ENCODE data around the gene PLEKHA6. TPM values are rescaled to one million over a fixed set of nuclear protein-coding genes. Genes with fewer than 3 reads are reported as not detected.

PLEKHA6 gene
- polyA plus RNA-seq, 1 experiment = 4.2 TPM

- CTCF ChIA-PET = interaction anchor here (0.5 to 5.0 kb wide), 9 partner anchors 9 to 208 kb away, joined by 3 to 32 read pairs (median 7); no protein-coding TSS in a partner anchor
- H3K4me3 ChIP-seq (ENCODE audit: low read depth, low read length) = 0 out of 2 replicates have a peak overlapping the region, but pooled peaks have one; percentile 5
Measured at GRCh38 chr1:204190212-204191211, 169.2 kb downstream of the PLEKHA6 start.

DNA sequence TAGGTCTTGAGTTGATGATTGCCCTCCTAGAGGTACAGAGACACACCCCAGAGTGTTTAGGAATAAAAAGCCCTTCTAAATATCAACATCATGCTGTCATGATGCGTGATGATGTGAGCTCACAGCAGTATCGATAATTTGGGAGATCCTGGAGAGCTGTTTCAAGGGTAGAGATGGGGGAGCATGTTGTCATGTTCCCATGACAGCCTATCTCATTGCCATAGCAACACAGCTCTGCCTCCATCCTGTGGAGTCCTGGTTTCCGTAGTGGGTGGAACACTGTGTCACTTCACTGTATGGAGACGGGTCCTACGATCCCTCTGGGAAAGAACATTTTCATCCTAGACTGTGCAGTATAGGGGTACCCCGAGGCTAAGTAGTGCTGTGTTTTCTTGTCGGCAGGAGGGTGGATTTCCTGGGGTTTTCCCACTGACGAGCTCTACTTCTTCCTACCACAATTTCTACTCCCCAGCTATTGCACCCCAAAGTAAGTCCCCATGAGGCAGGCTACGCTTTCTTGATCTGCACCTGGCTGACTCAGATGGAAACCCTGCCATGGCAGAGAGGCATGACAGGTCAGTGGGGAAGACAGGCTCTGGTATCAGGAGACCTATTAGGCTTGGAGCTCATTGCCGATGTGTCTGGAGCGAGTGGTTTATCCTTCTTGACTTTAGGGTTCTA is 170.6 kb downstream of the PLEKHA6 start:
- Histone ChIP-seq H3K27me3 (ENCODE audit: control insufficient read depth, insufficient read depth, low read length) (peaks cover 1% of the 10 kb centered on the region; the same call in 1 of the 2 replicates), H3K36me3 (ENCODE audit: control insufficient read depth, insufficient read depth, low read length) (no peaks in the 10 kb centered on the region), H3K4me3 (ENCODE audit: low read depth, low read length) (no peak overlapping the region)
- ChIA-PET CTCF (interaction anchor here (1.5 to 5.0 kb wide), 5 partner anchors 9 to 210 kb away, joined by 3 to 32 read pairs (median 13); no protein-coding TSS in a partner anchor), POLR2A (no interaction called here)
- TF ChIP-seq, protein P1, sequence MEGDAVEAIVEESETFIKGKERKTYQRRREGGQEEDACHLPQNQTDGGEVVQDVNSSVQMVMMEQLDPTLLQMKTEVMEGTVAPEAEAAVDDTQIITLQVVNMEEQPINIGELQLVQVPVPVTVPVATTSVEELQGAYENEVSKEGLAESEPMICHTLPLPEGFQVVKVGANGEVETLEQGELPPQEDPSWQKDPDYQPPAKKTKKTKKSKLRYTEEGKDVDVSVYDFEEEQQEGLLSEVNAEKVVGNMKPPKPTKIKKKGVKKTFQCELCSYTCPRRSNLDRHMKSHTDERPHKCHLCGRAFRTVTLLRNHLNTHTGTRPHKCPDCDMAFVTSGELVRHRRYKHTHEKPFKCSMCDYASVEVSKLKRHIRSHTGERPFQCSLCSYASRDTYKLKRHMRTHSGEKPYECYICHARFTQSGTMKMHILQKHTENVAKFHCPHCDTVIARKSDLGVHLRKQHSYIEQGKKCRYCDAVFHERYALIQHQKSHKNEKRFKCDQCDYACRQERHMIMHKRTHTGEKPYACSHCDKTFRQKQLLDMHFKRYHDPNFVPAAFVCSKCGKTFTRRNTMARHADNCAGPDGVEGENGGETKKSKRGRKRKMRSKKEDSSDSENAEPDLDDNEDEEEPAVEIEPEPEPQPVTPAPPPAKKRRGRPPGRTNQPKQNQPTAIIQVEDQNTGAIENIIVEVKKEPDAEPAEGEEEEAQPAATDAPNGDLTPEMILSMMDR (IDR thresholded peaks at IDR 0.05; ENCODE audit: insufficient read depth, low read depth, low read length) = no peak
- DNase-seq (ENCODE audit: low read depth) = no peak

More at GRCh38 chr1:204190212-204191211, 169.2 kb downstream of the PLEKHA6 start:
- POLR2A ChIA-PET = no interaction called here
- peak; percentile 13 for DNase-seq (ENCODE audit: low read depth)
- TF ChIP-seq, protein P1 (IDR thresholded peaks at IDR 0.05; ENCODE audit: insufficient read depth, low read depth, low read length) = no peak
- H3K36me3 ChIP-seq (ENCODE audit: control insufficient read depth, insufficient read depth, low read length) = no peaks in the 10 kb centered on the region
- H3K27me3 ChIP-seq (ENCODE audit: control insufficient read depth, insufficient read depth, low read length) = peaks cover 1% of the 10 kb centered on the region; the same call in 1 of the 2 replicates

GRCh38 chr1:204186597-204186996 is 173.1 kb downstream of the PLEKHA6 start:
- DNase-seq (ENCODE audit: low read depth) = no peak
- no peak overlapping the region for H3K4me3 ChIP-seq (ENCODE audit: low read depth, low read length)
- no peaks in the 10 kb centered on the region for H3K36me3 ChIP-seq (ENCODE audit: control insufficient read depth, insufficient read depth, low read length)
- ChIA-PET CTCF (no interaction called here), POLR2A (no interaction called here)
- TF ChIP-seq, protein P1 (IDR thresholded peaks at IDR 0.05; ENCODE audit: insufficient read depth, low read depth, low read length) = no peak
- peaks cover 1% of the 10 kb centered on the region; the same call in 1 of the 2 replicates for H3K27me3 ChIP-seq (ENCODE audit: control insufficient read depth, insufficient read depth, low read length)

GRCh38 chr1:204181116-204181515 is 178.6 kb downstream of the PLEKHA6 start:
- POLR2A ChIA-PET = no interaction called here
- no peaks in the 10 kb centered on the region for H3K27me3 ChIP-seq (ENCODE audit: control insufficient read depth, insufficient read depth, low read length)
- TF ChIP-seq, protein P1 (IDR thresholded peaks at IDR 0.05; ENCODE audit: insufficient read depth, low read depth, low read length) = no peak
- no peaks in the 10 kb centered on the region for H3K36me3 ChIP-seq (ENCODE audit: control insufficient read depth, insufficient read depth, low read length)
- no peak overlapping the region for H3K4me3 ChIP-seq (ENCODE audit: low read depth, low read length)
- CTCF ChIA-PET = interaction anchor here (0.9 to 2.5 kb wide), 5 partner anchors 9 to 33 kb away, joined by 3 to 13 read pairs (median 3); partner anchors contain the start of gene GOLT1A
- no peak for DNase-seq (ENCODE audit: low read depth)
